ENCODE measurements around the gene PPAN.

DNA sequence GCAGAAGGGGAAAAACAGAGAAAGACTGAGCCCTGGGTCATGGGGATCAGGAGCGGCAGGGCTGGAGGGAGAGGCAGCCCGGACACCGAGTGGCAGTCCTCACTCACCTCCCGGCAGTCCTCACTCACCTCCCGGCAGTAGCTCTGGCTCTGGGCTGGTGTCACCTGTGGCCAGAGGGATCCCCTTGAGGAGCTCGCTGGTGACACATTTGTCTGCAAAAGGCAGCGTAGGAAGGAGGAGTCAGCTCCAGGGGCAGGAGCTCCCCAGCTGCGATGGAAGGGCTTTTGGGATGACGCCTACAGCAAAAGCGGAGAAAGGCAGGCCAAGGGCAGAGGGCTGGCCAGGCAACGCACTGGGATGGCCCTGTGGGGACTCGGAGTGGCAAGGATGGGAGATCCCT is 12.8 kb downstream of the PPAN start:
- TF ChIP-seq, protein P1, sequence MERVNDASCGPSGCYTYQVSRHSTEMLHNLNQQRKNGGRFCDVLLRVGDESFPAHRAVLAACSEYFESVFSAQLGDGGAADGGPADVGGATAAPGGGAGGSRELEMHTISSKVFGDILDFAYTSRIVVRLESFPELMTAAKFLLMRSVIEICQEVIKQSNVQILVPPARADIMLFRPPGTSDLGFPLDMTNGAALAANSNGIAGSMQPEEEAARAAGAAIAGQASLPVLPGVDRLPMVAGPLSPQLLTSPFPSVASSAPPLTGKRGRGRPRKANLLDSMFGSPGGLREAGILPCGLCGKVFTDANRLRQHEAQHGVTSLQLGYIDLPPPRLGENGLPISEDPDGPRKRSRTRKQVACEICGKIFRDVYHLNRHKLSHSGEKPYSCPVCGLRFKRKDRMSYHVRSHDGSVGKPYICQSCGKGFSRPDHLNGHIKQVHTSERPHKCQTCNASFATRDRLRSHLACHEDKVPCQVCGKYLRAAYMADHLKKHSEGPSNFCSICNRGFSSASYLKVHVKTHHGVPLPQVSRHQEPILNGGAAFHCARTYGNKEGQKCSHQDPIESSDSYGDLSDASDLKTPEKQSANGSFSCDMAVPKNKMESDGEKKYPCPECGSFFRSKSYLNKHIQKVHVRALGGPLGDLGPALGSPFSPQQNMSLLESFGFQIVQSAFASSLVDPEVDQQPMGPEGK (CRISPR knock-in tag; IDR thresholded peaks at IDR 0.05; ENCODE audit: borderline replicate concordance), result no peak
- TF ChIP-seq ISL1 (CRISPR knock-in tag; IDR thresholded peaks at IDR 0.05), result no peak
